Osteocyte (in vitro differentiated cells): ENCODE results near the gene ACTL6B. TPM values are rescaled to one million over a fixed set of nuclear protein-coding genes. Genes with fewer than 3 reads are reported as not detected.

Source experiments
- DNase-seq: peaks from one replicate; pipeline ENCODE4 v3.0.0; 2021; ENCODE audit warnings: mixed read lengths; ENCODE audit not compliant: unreplicated experiment; ENCODE audit errors: extremely low spot score
- H3K27ac Mint-ChIP-seq: one replicate; pipeline ENCODE4 v1.8.0; 2021; ENCODE audit warnings: mild to moderate bottlenecking, mixed read lengths; ENCODE audit not compliant: unreplicated experiment
- H3K27me3 Mint-ChIP-seq: one replicate; pipeline ENCODE4 v1.8.0; 2021; ENCODE audit warnings: mixed read lengths; ENCODE audit not compliant: unreplicated experiment
- H3K36me3 Mint-ChIP-seq: one replicate; pipeline ENCODE4 v1.8.0; 2021; ENCODE audit warnings: mixed read lengths; ENCODE audit not compliant: unreplicated experiment
- H3K4me1 Mint-ChIP-seq: one replicate; pipeline ENCODE4 v1.8.0; 2021; ENCODE audit warnings: mixed read lengths; ENCODE audit not compliant: unreplicated experiment
- H3K4me3 Mint-ChIP-seq: one replicate; pipeline ENCODE4 v1.8.0; 2021; ENCODE audit warnings: mild to moderate bottlenecking, moderate library complexity, mixed read lengths; ENCODE audit not compliant: unreplicated experiment
- H3K9me3 Mint-ChIP-seq: one replicate; pipeline ENCODE4 v1.8.0; 2021; ENCODE audit warnings: mixed read lengths; ENCODE audit not compliant: unreplicated experiment
- total RNA-seq: library from RNA; stranded (reverse); gene quantifications from 2 replicates; pipeline ENCODE4 v1.2.1, GENCODE V29; 2021
- TF ChIP-seq, protein P1 (sequence below): fragments of 200-600 bp; sonication (generic); IDR thresholded peaks from 2 replicates; pipeline ENCODE4 v1.5.0; 2021; ENCODE audit warnings: antibody characterized with exemption, mild to moderate bottlenecking, moderate library complexity

The ACTL6B gene
- total RNA-seq, 1 donor from 2014 or later, result not detected

DNA sequence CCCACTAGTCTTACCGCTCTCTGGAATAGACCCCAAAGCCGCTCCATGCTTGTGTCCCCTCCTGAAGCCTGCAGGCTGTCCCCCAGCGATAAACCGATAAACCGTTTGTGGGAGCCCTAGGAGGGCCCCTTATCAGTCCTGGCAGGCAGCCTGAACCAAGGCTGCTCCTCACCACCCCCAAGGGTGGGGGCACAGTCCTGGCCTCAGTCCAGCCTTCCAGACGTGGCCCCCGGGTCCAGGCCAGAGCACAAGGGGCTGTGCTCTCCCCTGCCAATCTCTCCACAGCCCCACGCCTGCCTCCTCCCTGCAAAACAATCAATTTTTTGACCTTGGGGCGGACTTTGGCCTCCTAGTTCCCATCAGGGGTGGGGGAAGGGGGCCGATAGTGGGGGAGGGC lies 14.8 kb downstream of the ACTL6B start, which contains the start of gene TFR2:
TSS of gene TFR2 (minus strand) at position 90 of the 397 bp plus-strand sequence. CDS start at position 47, 43 bp downstream.
- no peak for DNase-seq
- Mint-ChIP-seq H3K27ac (no peak within 1 kb of the TSS), H3K36me3 (no peaks in the 10 kb centered on the region), H3K9me3 (no peaks in the 10 kb centered on the region), H3K4me3 (no peak within 1 kb of the TSS), H3K27me3 (peaks cover 19% of the 10 kb centered on the region), H3K4me1 (no peaks in the 10 kb centered on the region)
- TF ChIP-seq, protein P1, sequence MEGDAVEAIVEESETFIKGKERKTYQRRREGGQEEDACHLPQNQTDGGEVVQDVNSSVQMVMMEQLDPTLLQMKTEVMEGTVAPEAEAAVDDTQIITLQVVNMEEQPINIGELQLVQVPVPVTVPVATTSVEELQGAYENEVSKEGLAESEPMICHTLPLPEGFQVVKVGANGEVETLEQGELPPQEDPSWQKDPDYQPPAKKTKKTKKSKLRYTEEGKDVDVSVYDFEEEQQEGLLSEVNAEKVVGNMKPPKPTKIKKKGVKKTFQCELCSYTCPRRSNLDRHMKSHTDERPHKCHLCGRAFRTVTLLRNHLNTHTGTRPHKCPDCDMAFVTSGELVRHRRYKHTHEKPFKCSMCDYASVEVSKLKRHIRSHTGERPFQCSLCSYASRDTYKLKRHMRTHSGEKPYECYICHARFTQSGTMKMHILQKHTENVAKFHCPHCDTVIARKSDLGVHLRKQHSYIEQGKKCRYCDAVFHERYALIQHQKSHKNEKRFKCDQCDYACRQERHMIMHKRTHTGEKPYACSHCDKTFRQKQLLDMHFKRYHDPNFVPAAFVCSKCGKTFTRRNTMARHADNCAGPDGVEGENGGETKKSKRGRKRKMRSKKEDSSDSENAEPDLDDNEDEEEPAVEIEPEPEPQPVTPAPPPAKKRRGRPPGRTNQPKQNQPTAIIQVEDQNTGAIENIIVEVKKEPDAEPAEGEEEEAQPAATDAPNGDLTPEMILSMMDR, result no peak

DNA sequence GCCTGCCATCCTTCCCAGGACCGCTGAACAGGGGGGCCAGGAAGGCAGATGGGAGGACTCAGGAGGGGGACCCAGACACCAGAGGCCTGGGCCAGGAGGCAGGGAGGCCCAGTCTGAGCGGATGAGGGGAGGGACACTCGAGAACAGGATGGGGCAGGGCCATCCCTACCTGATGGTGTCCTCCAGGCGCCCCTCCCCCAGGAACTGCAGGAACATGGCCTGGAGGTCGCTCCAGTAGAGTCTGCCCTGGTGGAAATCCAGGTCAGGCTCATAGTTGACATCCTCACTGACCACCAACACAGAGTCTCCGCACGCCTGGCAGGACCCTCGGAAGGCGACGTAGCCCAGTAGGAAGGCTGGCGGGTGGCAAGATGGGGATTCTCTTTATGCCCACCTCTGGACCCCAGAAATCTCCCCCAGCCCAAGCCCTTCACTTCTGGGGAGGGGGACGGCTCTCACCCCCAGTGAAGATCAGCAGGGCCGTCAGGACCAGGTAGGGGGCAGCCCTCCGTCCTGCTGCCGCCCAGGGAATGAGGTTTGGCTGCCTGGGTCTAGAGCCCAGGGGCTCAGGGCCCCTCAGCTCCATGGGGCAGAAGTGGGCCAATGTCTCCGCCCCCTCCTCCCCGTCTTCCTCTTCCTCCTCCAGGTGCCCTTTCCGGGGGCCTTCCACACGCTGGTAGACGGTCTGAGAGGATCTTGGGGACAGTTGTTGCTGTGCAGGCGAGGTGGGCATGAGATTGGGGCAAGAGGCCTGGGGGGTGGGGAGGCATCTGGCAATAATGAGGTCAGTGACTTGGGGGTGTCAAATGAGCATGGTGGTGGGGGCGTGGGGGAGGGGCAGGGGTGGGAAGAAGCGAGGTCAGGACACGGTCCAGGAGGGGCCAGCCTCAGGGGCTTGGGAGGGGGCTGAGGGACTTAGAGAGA lies 15.5 kb downstream of the ACTL6B start:
- Mint-ChIP-seq H3K4me1 (no peaks in the 10 kb centered on the region), H3K4me3 (no peak overlapping the region), H3K27me3 (peaks cover 16% of the 10 kb centered on the region), H3K9me3 (no peaks in the 10 kb centered on the region), H3K27ac (no peak overlapping the region), H3K36me3 (no peaks in the 10 kb centered on the region)
- TF ChIP-seq, protein P1, result no peak
- no peak for DNase-seq

DNA sequence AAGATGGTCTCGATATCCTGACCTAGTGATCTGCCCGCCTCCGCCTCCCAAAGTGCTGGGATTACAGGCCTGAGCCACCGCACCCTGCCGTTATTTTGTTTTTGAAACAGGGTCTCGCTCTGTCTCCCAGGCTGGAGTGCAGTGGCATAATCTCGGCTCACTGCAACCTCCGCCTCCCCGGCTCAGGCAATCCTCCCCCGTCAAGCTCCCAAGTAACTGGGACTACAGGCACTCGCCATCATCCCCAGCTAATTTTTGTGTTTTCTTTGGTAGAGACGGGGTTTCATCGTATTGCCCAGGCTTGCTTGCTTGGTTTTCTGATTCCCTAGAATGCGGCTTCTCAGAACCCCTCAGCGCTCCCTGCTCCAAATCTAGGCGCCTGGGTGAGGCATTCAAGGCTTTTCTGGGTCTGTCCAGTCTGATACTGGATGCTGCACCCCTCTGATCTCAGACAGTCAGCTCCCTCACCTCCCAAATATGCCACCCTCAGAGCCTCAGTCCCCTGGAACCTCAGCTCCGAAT lies 16.2 kb downstream of the ACTL6B start:
- H3K27me3 Mint-ChIP-seq, result peaks cover 13% of the 10 kb centered on the region
- TF ChIP-seq, protein P1, result no peak
- DNase-seq, result no peak
- no peaks in the 10 kb centered on the region for H3K36me3 Mint-ChIP-seq
- no peaks in the 10 kb centered on the region for H3K4me1 Mint-ChIP-seq
- H3K9me3 Mint-ChIP-seq, result no peaks in the 10 kb centered on the region
- H3K27ac Mint-ChIP-seq, result no peak overlapping the region
- no peak overlapping the region for H3K4me3 Mint-ChIP-seq

- no peaks in the 10 kb centered on the region for H3K36me3 Mint-ChIP-seq
- H3K27ac Mint-ChIP-seq, result no peak overlapping the region
- peaks cover 11% of the 10 kb centered on the region for H3K27me3 Mint-ChIP-seq
- TF ChIP-seq, protein P1, result peak; percentile 44
- H3K4me1 Mint-ChIP-seq, result peaks cover 2% of the 10 kb centered on the region
- no peaks in the 10 kb centered on the region for H3K9me3 Mint-ChIP-seq
- DNase-seq, result no peak
- peak overlapping the region; percentile 76 for H3K4me3 Mint-ChIP-seq
Measured at GRCh38 chr7:100632951-100633717, 23.1 kb downstream of the ACTL6B start.
